Smooth muscle cell (in vitro differentiated cells): ENCODE results near the gene FRMD7. TPM values are rescaled to one million over a fixed set of nuclear protein-coding genes. Genes with fewer than 3 reads are reported as not detected.
"Not testable (repeated sequence)": the region's sequence is repeated elsewhere in the genome, so short reads cannot be mapped to it uniquely, and the experiment has no call there.

Experiments used
- DNase-seq: peaks from one replicate; lab custom pipeline; 2025; ENCODE audit not compliant: unreplicated experiment; lab: John Stamatoyannopoulos, UW
- H2AFZ ChIP-seq: fragments of 200-600 bp; sonication (generic); 2 replicates; pipeline ENCODE4 v1.6.0; 2016; ENCODE audit warnings: antibody characterized with exemption, low read depth, mild to moderate bottlenecking
- H3F3A ChIP-seq: fragments of 200-600 bp; sonication (generic); 2 replicates; pipeline ENCODE4 v1.6.0; 2017; ENCODE audit warnings: antibody characterized with exemption, low read depth
- H3K27ac ChIP-seq: fragments of 200-600 bp; sonication (generic); 2 replicates; pipeline ENCODE4 v1.5.1; 2016; ENCODE audit warnings: low read depth, mild to moderate bottlenecking
- H3K27me3 ChIP-seq: fragments of 200-600 bp; sonication (generic); 2 replicates; pipeline ENCODE4 v1.6.1; 2016; ENCODE audit warnings: low read depth, mild to moderate bottlenecking
- H3K36me3 ChIP-seq: fragments of 200-600 bp; sonication (generic); 2 replicates; pipeline ENCODE4 v1.5.1; 2016; ENCODE audit warnings: low read depth
- H3K4me1 ChIP-seq: fragments of 200-600 bp; sonication (generic); 2 replicates; pipeline ENCODE4 v1.5.1; 2016; ENCODE audit warnings: low read depth
- H3K4me2 ChIP-seq: fragments of 200-600 bp; sonication (generic); 2 replicates; pipeline ENCODE4 v1.6.0; 2016; ENCODE audit warnings: mild to moderate bottlenecking
- H3K4me3 ChIP-seq: fragments of 200-600 bp; sonication (generic); 2 replicates; pipeline ENCODE4 v1.5.1; 2016; ENCODE audit warnings: mild to moderate bottlenecking
- H3K79me2 ChIP-seq: fragments of 200-600 bp; sonication (generic); 2 replicates; pipeline ENCODE4 v1.6.0; 2016; ENCODE audit warnings: low read depth, mild to moderate bottlenecking
- H3K9ac ChIP-seq: fragments of 200-600 bp; sonication (generic); 2 replicates; pipeline ENCODE4 v1.6.0; 2016; ENCODE audit warnings: low read depth
- H3K9me3 ChIP-seq: fragments of 200-600 bp; sonication (generic); replicated peaks from 2 replicates; pipeline ENCODE4 v1.5.1; 2016; ENCODE audit warnings: low read depth
- H4K20me1 ChIP-seq: fragments of 200-600 bp; sonication (generic); 2 replicates; pipeline ENCODE4 v1.6.0; 2016; ENCODE audit warnings: low read depth
- CTCF ChIP-seq: fragments of 200-600 bp; sonication (generic); IDR thresholded peaks from 2 replicates; pipeline ENCODE4 v1.5.1; 2017; ENCODE audit warnings: borderline replicate concordance, mild to moderate bottlenecking, antibody characterized with exemption; ENCODE audit not compliant: insufficient read depth, poor library complexity, severe bottlenecking
- WGBS: methylation state at CpG from one replicate; pipeline ENCODE4 v1.1.7; 2016; ENCODE audit warnings: low lambda C conversion rate; 5-methylcytosine and 5-hydroxymethylcytosine counted together
- polyA plus RNA-seq: library from polyadenylated mRNA; unstranded; fragments of >200 nt; fragmentation: Nextera tagmentation; extraction: Ambion mirVana; gene quantifications from 2 replicates; pipeline ENCODE4 v1.2.1, GENCODE V29; 2016
- total RNA-seq: library from RNA; depleted of rRNA; stranded (reverse); fragments of >200 nt; gene quantifications from 2 replicates; pipeline ENCODE4 v1.2.3, GENCODE V29; 2014

FRMD7 gene
- total and polyA plus RNA-seq, 2 experiments from 2014 or later = not detected

- H3K27ac ChIP-seq = no peak overlapping the region
- H3F3A ChIP-seq = no peaks in the 10 kb centered on the region
- no peak for DNase-seq
- H3K36me3 ChIP-seq = no peaks in the 10 kb centered on the region
- H2AFZ ChIP-seq = no peak overlapping the region
- no peak overlapping the region for H3K4me3 ChIP-seq
- H4K20me1 ChIP-seq = no peaks in the 10 kb centered on the region
- no peak overlapping the region for H3K4me2 ChIP-seq
- no peaks in the 10 kb centered on the region for H3K4me1 ChIP-seq
- no peaks in the 10 kb centered on the region for H3K9me3 ChIP-seq
- no peaks in the 10 kb centered on the region for H3K79me2 ChIP-seq
- WGBS = 68% methylated on average over 4 of the region's 4 CpGs
- no peaks in the 10 kb centered on the region for H3K27me3 ChIP-seq
- H3K9ac ChIP-seq = no peak overlapping the region
- TF ChIP-seq CTCF = no peak
Measured at GRCh38 chrX:132101206-132101605, 26.6 kb downstream of the FRMD7 start.

GRCh38 chrX:132098704-132099103, 29.1 kb downstream of the FRMD7 start:
- not testable (repeated sequence) for H3F3A ChIP-seq, DNase-seq, H3K4me3 ChIP-seq, H3K9me3 ChIP-seq, H4K20me1 ChIP-seq, H2AFZ ChIP-seq, H3K4me2 ChIP-seq, H3K79me2 ChIP-seq, H3K4me1 ChIP-seq, H3K9ac ChIP-seq, H3K27ac ChIP-seq, H3K27me3 ChIP-seq, H3K36me3 ChIP-seq
- WGBS = 65% methylated on average over 4 of the region's 4 CpGs

GRCh38 chrX:132094164-132094563, 33.7 kb downstream of the FRMD7 start:
- no peak overlapping the region for H3K4me3 ChIP-seq
- no peaks in the 10 kb centered on the region for H3K79me2 ChIP-seq
- H3K4me2 ChIP-seq = no peak overlapping the region
- WGBS = 46% methylated on average over 2 of the region's 2 CpGs
- H3K27ac ChIP-seq = no peak overlapping the region
- TF ChIP-seq CTCF = no peak
- no peaks in the 10 kb centered on the region for H3K4me1 ChIP-seq
- no peak overlapping the region for H3K9ac ChIP-seq
- no peak for DNase-seq
- H3K9me3 ChIP-seq = no peaks in the 10 kb centered on the region
- no peaks in the 10 kb centered on the region for H3K36me3 ChIP-seq
- H3F3A ChIP-seq = no peaks in the 10 kb centered on the region
- no peaks in the 10 kb centered on the region for H4K20me1 ChIP-seq
- no peak overlapping the region for H2AFZ ChIP-seq
- H3K27me3 ChIP-seq = no peaks in the 10 kb centered on the region

- Histone ChIP-seq H2AFZ (no peak overlapping the region), H3K9ac (no peak overlapping the region), H3K4me3 (no peak overlapping the region), H3K4me1 (no peaks in the 10 kb centered on the region), H3K4me2 (no peak overlapping the region), H4K20me1 (no peaks in the 10 kb centered on the region), H3K9me3 (no peaks in the 10 kb centered on the region), H3K27ac (no peak overlapping the region), H3F3A (no peaks in the 10 kb centered on the region), H3K79me2 (no peaks in the 10 kb centered on the region), H3K27me3 (no peaks in the 10 kb centered on the region), H3K36me3 (no peaks in the 10 kb centered on the region)
- TF ChIP-seq CTCF = no peak
- DNase-seq = no peak
- WGBS = 52% methylated on average over 4 of the region's 4 CpGs
Measured at GRCh38 chrX:132093239-132093860, 34.5 kb downstream of the FRMD7 start.
